AG10803 (cell line): ENCODE measurements around the gene ATF7.
"Not testable (repeated sequence)": the region's sequence is repeated elsewhere in the genome, so short reads cannot be mapped to it uniquely, and the experiment has no call there.

ENCODE experiments used
- DNase-seq: peaks from one replicate; pipeline ENCODE4 v3.0.0; 2010; ENCODE audit warnings: low read depth
- H3K4me3 ChIP-seq: 2 replicates; pipeline ENCODE4 v1.5.1; 2011; ENCODE audit warnings: mild to moderate bottlenecking, low read length, control low read depth
- CTCF ChIP-seq: conservative IDR thresholded peaks from 2 replicates; pipeline ENCODE4 v1.5.1; 2011; ENCODE audit warnings: mild to moderate bottlenecking, low read length, control low read depth, inconsistent platforms

Gene ATF7

GRCh38 chr12:53567961-53568808, 58.0 kb downstream of the ATF7 start:
- peak; percentile 37 for DNase-seq
- no peak overlapping the region for H3K4me3 ChIP-seq
- TF ChIP-seq CTCF, result no peak

DNA sequence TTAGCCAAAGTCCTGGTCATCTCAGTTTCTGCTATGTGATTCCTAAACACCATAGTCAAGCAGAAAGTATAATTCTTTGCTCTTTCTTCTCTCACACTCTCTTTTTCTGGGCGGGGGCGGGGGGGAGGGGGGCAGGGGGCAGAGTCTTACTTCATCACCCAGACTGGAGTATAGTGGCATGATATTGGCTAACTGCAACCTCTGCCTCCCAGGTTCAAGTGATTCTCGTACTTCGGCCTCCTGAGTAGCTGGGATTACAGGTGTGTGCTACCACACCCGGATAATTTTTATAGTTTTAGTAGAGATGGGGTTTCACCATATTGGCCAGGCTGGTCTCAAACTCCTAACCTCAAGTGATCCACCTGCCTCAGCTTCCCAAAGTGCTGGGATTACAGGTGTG, 60.8 kb downstream of the ATF7 start:
- not testable (repeated sequence) for DNase-seq, H3K4me3 ChIP-seq

- no peak overlapping the region for H3K4me3 ChIP-seq
- DNase-seq, result no peak
- no peak for TF ChIP-seq CTCF
These were observed 61.2 kb downstream of the ATF7 start for GRCh38 chr12:53564941-53565340.

GRCh38 chr12:53564278-53564677, 61.9 kb downstream of the ATF7 start:
- no peak for DNase-seq
- no peak for TF ChIP-seq CTCF
- no peak overlapping the region for H3K4me3 ChIP-seq

DNA sequence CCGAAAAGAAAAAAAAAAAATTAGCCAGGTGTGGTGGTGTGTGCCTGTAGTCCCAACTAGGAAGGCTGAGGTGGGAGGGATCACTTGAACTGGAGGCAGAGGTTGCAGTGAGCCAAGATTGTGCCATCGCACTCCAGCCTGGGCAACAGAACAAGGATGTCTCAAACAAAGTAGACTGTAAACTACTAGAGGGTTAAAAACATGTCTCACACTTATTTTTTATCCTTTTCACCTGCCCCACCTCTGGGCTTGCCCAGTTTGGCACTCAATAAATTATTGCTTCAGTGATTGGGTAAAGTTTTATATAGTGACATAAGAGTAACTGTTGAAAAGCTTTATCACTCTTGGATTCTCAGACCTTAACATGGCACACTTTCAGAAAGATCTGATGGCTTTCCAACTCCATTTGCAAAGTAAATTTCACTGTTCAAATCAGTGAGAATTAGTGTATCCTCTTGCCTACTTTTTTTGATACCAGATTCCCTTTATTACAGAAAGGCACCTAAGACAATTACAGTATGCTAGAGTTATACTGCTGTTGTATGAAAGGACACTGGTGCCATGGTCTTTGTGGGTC, 62.6 kb downstream of the ATF7 start:
- no peak for DNase-seq
- no peak for TF ChIP-seq CTCF
- H3K4me3 ChIP-seq, result no peak overlapping the region

DNA sequence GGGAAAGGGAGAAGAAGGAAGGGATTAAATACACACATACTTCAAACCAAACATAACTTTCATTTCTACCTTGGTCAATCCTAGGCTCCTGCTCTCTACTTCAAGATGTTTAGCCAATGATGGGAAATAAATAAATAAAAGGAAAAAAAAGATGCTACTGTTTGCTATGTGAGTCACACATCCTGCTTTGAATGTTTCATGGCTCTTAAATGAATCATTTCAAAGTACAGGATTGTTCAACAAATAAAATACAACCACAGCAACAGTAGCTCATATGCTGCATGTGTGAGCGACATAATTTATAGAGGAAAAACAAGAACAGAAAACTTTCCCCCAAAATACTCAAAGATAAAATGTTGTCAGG, 64.6 kb downstream of the ATF7 start:
- DNase-seq, result peak; percentile 91
- H3K4me3 ChIP-seq, result no peak overlapping the region
- TF ChIP-seq CTCF, result no peak

DNA sequence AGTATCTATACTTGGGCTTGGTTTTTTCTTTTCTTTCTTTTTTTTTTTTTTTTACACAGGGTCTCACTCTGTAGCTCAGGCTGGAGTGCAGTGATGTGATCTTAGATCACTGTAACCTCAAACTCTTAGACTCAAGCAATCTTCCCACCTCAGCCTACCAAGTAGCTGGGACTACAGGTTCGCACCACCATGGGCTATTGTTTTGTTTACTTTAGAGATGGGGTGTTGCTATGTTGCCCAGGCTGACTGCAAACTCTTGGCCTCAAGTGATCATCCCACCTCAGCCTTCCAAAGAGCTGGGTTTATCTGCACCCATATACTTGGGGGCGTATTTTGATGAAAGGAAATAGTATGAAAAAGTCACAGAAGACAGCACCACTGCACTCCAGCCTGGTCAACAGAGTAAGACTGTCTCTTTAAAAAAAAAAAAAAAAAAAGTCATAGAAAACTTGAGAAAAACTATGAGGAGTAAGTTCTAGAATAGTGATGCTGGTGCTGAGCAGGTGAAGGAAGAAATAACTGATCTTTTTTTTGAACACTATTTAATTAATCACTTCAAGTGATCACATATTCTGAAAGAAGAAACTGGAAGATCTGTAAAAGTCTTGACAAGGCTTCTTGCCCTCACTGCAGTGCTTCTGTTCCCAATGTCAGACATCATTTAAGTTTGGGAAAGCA, 65.1 kb downstream of the ATF7 start:
- H3K4me3 ChIP-seq, result no peak overlapping the region
- no peak for DNase-seq
- TF ChIP-seq CTCF, result no peak
